H9 (cell line): ENCODE data around the gene INSC. TPM values are rescaled to one million over a fixed set of nuclear protein-coding genes. Genes with fewer than 3 reads are reported as not detected.

Experiments
- DNase-seq: peaks from one replicate; pipeline ENCODE4 v3.0.0-alpha.2; 2017
- H2AFZ ChIP-seq: one replicate; pipeline ENCODE4 v1.6.1; 2013; ENCODE audit warnings: mild to moderate bottlenecking, low read length, control low read depth, moderate library complexity
- H2AK5ac ChIP-seq: 2 replicates; pipeline ENCODE4 v1.6.1; 2013; ENCODE audit warnings: low read length, control low read depth, mixed read lengths; ENCODE audit not compliant: insufficient read length
- H2BK120ac ChIP-seq: one replicate; pipeline ENCODE4 v1.6.1; 2013; ENCODE audit warnings: low read depth, mild to moderate bottlenecking, low read length, control low read depth, inconsistent platforms; ENCODE audit not compliant: poor library complexity, severe bottlenecking
- H2BK12ac ChIP-seq: 2 replicates; pipeline ENCODE4 v1.6.1; 2013; ENCODE audit warnings: low read length, control low read depth, mixed read lengths, low read depth; ENCODE audit not compliant: insufficient read length
- H2BK15ac ChIP-seq: 2 replicates; pipeline ENCODE4 v1.6.1; 2013; ENCODE audit warnings: low read depth, low read length, control low read depth
- H2BK20ac ChIP-seq: one replicate; pipeline ENCODE4 v1.6.1; 2013; ENCODE audit warnings: low read depth, mild to moderate bottlenecking, low read length, control low read depth, inconsistent platforms; ENCODE audit not compliant: poor library complexity, severe bottlenecking
- H2BK5ac ChIP-seq: 2 replicates; pipeline ENCODE4 v1.6.1; 2013; ENCODE audit warnings: low read length, control low read depth, mixed read lengths; ENCODE audit not compliant: insufficient read length
- H3K14ac ChIP-seq: 2 replicates; pipeline ENCODE4 v1.6.1; 2013; ENCODE audit warnings: low read length, control low read depth; ENCODE audit not compliant: insufficient read depth
- H3K18ac ChIP-seq: 2 replicates; pipeline ENCODE4 v1.6.1; 2013; ENCODE audit warnings: low read depth, mild to moderate bottlenecking, mixed read lengths, low read length, control low read depth; ENCODE audit not compliant: insufficient read length
- H3K23ac ChIP-seq: 2 replicates; pipeline ENCODE4 v1.6.1; 2013; ENCODE audit warnings: low read length, control low read depth, mixed read lengths, low read depth; ENCODE audit not compliant: insufficient read length
- H3K23me2 ChIP-seq: 2 replicates; pipeline ENCODE4 v1.6.1; 2013; ENCODE audit warnings: low read depth, mild to moderate bottlenecking, mixed read lengths, low read length, control low read depth; ENCODE audit not compliant: insufficient read length, poor library complexity, severe bottlenecking
- H3K27ac ChIP-seq: 2 replicates; pipeline ENCODE4 v1.5.1; 2013; ENCODE audit warnings: low read length, control low read depth, mixed read lengths, low read depth; ENCODE audit not compliant: insufficient read length
- H3K27me3 ChIP-seq: 2 replicates; pipeline ENCODE4 v1.6.1; 2013; ENCODE audit warnings: low read length, control low read depth, inconsistent platforms; ENCODE audit not compliant: insufficient read depth
- H3K4ac ChIP-seq: 2 replicates; pipeline ENCODE4 v1.6.1; 2013; ENCODE audit warnings: low read depth, mild to moderate bottlenecking, control low read depth, inconsistent platforms, low read length, moderate library complexity
- H3K4me1 ChIP-seq: 2 replicates; pipeline ENCODE4 v1.6.1; 2013; ENCODE audit warnings: low read length, control low read depth, inconsistent platforms; ENCODE audit not compliant: insufficient read depth
- H3K4me2 ChIP-seq: 2 replicates; pipeline ENCODE4 v1.6.1; 2013; ENCODE audit warnings: low read length, control low read depth, mixed read lengths; ENCODE audit not compliant: insufficient read length, insufficient read depth
- H3K56ac ChIP-seq: 2 replicates; pipeline ENCODE4 v1.6.1; 2013; ENCODE audit warnings: low read depth, mild to moderate bottlenecking, mixed read lengths, low read length, control low read depth; ENCODE audit not compliant: insufficient read length
- H3K79me1 ChIP-seq: 2 replicates; pipeline ENCODE4 v1.6.1; 2013; ENCODE audit warnings: low read depth, mild to moderate bottlenecking, moderate library complexity, low read length, control low read depth, inconsistent platforms; ENCODE audit not compliant: insufficient read depth, poor library complexity, severe bottlenecking
- H3K79me2 ChIP-seq: 2 replicates; pipeline ENCODE4 v1.6.1; 2013; ENCODE audit warnings: low read length, control low read depth, inconsistent platforms; ENCODE audit not compliant: insufficient read depth
- H3K9ac ChIP-seq: 2 replicates; pipeline ENCODE4 v1.6.1; 2013; ENCODE audit warnings: low read length, control low read depth, mixed read lengths; ENCODE audit not compliant: insufficient read length; ENCODE audit errors: extremely low read depth
- H3K9me3 ChIP-seq: one replicate; pipeline ENCODE4 v1.6.1; 2013; ENCODE audit warnings: low read depth, low read length, inconsistent platforms; ENCODE audit not compliant: control insufficient read depth
- H3T11ph ChIP-seq: one replicate; pipeline ENCODE4 v1.6.1; 2013; ENCODE audit warnings: mild to moderate bottlenecking, low read length, control low read depth, inconsistent platforms
- H4K20me1 ChIP-seq: one replicate; pipeline ENCODE4 v1.6.1; 2013; ENCODE audit not compliant: control insufficient read depth, insufficient read length, insufficient read depth
- H4K5ac ChIP-seq: 2 replicates; pipeline ENCODE4 v1.6.1; 2013; ENCODE audit warnings: low read depth, mild to moderate bottlenecking, mixed read lengths, low read length, control low read depth; ENCODE audit not compliant: insufficient read length
- H4K8ac ChIP-seq: replicated peaks from 2 replicates; pipeline ENCODE4 v1.6.1; 2013; ENCODE audit warnings: low read length, control low read depth, mixed read lengths, low read depth; ENCODE audit not compliant: insufficient read length
- H4K91ac ChIP-seq: 2 replicates; pipeline ENCODE4 v1.6.1; 2013; ENCODE audit warnings: low read depth, mild to moderate bottlenecking, moderate library complexity, mixed read lengths, low read length, control low read depth; ENCODE audit not compliant: insufficient read length
- H3K27ac Mint-ChIP-seq, 3 experiments: 2 replicates in 2 of 3; 3 replicates in 1 of 3; pipeline ENCODE4 v1.8.0; 2020 to 2021; ENCODE audit warnings: mixed read lengths in 3 of 3, mild to moderate bottlenecking in 1 of 3, moderate library complexity in 1 of 3
- H3K27me3 Mint-ChIP-seq: 2 replicates; pipeline ENCODE4 v1.8.0; 2021; ENCODE audit warnings: low read depth, mild to moderate bottlenecking, moderate library complexity, mixed read lengths
- H3K36me3 Mint-ChIP-seq, 3 experiments: 2 replicates in 2 of 3; 3 replicates in 1 of 3; pipeline ENCODE4 v1.8.0; 2020 to 2021; ENCODE audit warnings: low read depth in 3 of 3, mixed read lengths in 3 of 3; ENCODE audit not compliant: insufficient read depth in 1 of 3
- H3K4me1 Mint-ChIP-seq, 2 experiments: 2 replicates each; pipeline ENCODE4 v1.8.0; 2020; ENCODE audit warnings: mixed read lengths in 2 of 2
- H3K4me3 Mint-ChIP-seq, 2 experiments: 2 replicates in 1 of 2; 3 replicates in 1 of 2; pipeline ENCODE4 v1.8.0; 2020 to 2021; ENCODE audit warnings: mild to moderate bottlenecking in 2 of 2, mixed read lengths in 2 of 2, moderate library complexity in 1 of 2
- H3K9me3 Mint-ChIP-seq, 2 experiments: 2 replicates in 1 of 2; 3 replicates in 1 of 2; pipeline ENCODE4 v1.8.0; 2020; ENCODE audit warnings: mild to moderate bottlenecking in 2 of 2, mixed read lengths in 2 of 2, moderate library complexity in 1 of 2
- WGBS: extraction: QIAGEN DNeasy Blood & Tissue Kit; methylation state at CpG from one replicate; pipeline ENCODE4 v1.1.7; 2013; ENCODE audit warnings: missing lambda C conversion rate, low lambda C conversion rate, mixed read lengths; ENCODE audit not compliant: insufficient read length; ENCODE audit errors: extremely low coverage; 5-methylcytosine and 5-hydroxymethylcytosine counted together
- total RNA-seq: library from RNA; stranded (reverse); gene quantifications from 2 replicates; pipeline ENCODE4 v1.2.1, GENCODE V29; 2021
- TF ChIP-seq, protein P1 (sequence below): fragments of 200-600 bp; sonication (generic); conservative IDR thresholded peaks from 3 replicates; pipeline ENCODE4 v1.8.0; 2021; ENCODE audit warnings: antibody characterized with exemption, mild to moderate bottlenecking

INSC gene
- total RNA-seq, 1 experiment from 2014 or later = not detected

DNA sequence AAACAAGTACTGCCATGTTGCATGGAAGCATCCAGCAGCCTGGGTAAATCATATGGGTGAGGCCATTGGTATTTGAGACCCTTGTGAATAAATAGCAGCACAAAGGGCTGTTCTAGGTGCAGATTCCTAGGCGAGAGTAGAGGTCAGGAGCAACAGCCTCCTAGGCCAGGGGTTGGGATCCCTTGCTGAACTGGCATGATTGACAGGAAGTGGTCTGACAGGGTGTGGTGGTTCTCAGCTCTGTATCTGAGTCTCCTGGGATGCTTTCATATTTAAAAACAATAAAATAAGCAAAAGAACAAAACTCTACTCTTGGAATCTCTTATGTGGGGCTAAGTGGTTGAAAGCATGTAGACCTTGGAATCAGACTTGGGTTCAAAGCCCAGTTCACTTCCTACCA is 35.8 kb downstream of the INSC start:
- Histone ChIP-seq H4K8ac (no peak overlapping the region), H4K91ac (no peak overlapping the region), H3K23me2 (no peaks in the 10 kb centered on the region), H3K79me2 (no peaks in the 10 kb centered on the region), H3K27me3 (no peaks in the 10 kb centered on the region), H3K56ac (no peak overlapping the region), H2AK5ac (no peak overlapping the region), H3K23ac (no peak overlapping the region), H2BK120ac (no peak overlapping the region), H3K18ac (no peak overlapping the region), H3K4me1 (no peaks in the 10 kb centered on the region), H3K9ac (no peak overlapping the region), H3T11ph (no peak overlapping the region), H2BK20ac (no peak overlapping the region), H3K4ac (no peak overlapping the region), H3K27ac (no peak overlapping the region), H2BK12ac (no peak overlapping the region), H3K9me3 (no peaks in the 10 kb centered on the region), H3K79me1 (no peaks in the 10 kb centered on the region), H4K20me1 (no peaks in the 10 kb centered on the region), H4K5ac (no peak overlapping the region), H2BK5ac (no peak overlapping the region), H3K4me2 (no peak overlapping the region), H3K14ac (no peak overlapping the region), H2AFZ (no peak overlapping the region), H2BK15ac (no peak overlapping the region)
- TF ChIP-seq, protein P1, sequence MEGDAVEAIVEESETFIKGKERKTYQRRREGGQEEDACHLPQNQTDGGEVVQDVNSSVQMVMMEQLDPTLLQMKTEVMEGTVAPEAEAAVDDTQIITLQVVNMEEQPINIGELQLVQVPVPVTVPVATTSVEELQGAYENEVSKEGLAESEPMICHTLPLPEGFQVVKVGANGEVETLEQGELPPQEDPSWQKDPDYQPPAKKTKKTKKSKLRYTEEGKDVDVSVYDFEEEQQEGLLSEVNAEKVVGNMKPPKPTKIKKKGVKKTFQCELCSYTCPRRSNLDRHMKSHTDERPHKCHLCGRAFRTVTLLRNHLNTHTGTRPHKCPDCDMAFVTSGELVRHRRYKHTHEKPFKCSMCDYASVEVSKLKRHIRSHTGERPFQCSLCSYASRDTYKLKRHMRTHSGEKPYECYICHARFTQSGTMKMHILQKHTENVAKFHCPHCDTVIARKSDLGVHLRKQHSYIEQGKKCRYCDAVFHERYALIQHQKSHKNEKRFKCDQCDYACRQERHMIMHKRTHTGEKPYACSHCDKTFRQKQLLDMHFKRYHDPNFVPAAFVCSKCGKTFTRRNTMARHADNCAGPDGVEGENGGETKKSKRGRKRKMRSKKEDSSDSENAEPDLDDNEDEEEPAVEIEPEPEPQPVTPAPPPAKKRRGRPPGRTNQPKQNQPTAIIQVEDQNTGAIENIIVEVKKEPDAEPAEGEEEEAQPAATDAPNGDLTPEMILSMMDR = no peak
- Mint-ChIP-seq H3K4me1 (peaks cover 11% of the 10 kb centered on the region in 2 experiments), H3K27ac (no peak overlapping the region), H3K36me3 (no peaks in the 10 kb centered on the region), H3K9me3 (no peaks in the 10 kb centered on the region), H3K4me3 (no peak overlapping the region), H3K27me3 (no peaks in the 10 kb centered on the region; the same call in 1 of the 2 replicates)
- DNase-seq = no peak
- WGBS = no CpG with 5 or more reads among the region's 1 CpG
